Inflammatory macrophage treated with lipopolysaccharide for 1 hour (primary cell): ENCODE data around the gene NUTM2D.
"Not testable (repeated sequence)": the region's sequence is repeated elsewhere in the genome, so short reads cannot be mapped to it uniquely, and the experiment has no call there.

Source experiments
- DNase-seq, 2 donors: peaks; one replicate each; pipeline ENCODE4 v3.0.0-alpha.2; 2020 to 2022

The NUTM2D gene

GRCh38 chr10:87383149-87383857 lies 25.8 kb downstream of the NUTM2D start:
- DNase-seq, result not testable (repeated sequence)

GRCh38 chr10:87384283-87384682 lies 26.7 kb downstream of the NUTM2D start:
- DNase-seq, result not testable (repeated sequence)

- DNase-seq, result not testable (repeated sequence)
Observed at GRCh38 chr10:87385762-87386360, 28.3 kb downstream of the NUTM2D start.

GRCh38 chr10:87391360-87391759 lies 33.8 kb downstream of the NUTM2D start:
- not testable (repeated sequence) for DNase-seq

- DNase-seq, result not testable (repeated sequence)
Observed at GRCh38 chr10:87396206-87396605, 38.7 kb downstream of the NUTM2D start.

- not testable (repeated sequence) for DNase-seq
Observed at GRCh38 chr10:87398436-87398835, 40.9 kb downstream of the NUTM2D start.

- DNase-seq, result not testable (repeated sequence)
Observed at GRCh38 chr10:87407516-87408467, 50.2 kb downstream of the NUTM2D start.

GRCh38 chr10:87413921-87414320 lies 56.4 kb downstream of the NUTM2D start:
- not testable (repeated sequence) for DNase-seq
